Activated naive CD8-positive, alpha-beta T cell treated with anti-CD3 and anti-CD28 coated beads, Interleukin-2, amount 50 U/mL, for 24 hours (primary cell): ENCODE results near the gene FOXP1.
A peak's percentile ranks its signal among the peaks of the same experiment; 100 is the strongest.

Source experiments
- ATAC-seq: fragments of 150-1000 bp; cut with Tn5 transposase; one replicate; pipeline ENCODE4 v1.10.0; 2021
- DNase-seq: peaks from one replicate; pipeline ENCODE4 v3.0.0; 2021
- H3K27ac Mint-ChIP-seq: one replicate; pipeline ENCODE4 v1.8.0; 2021; ENCODE audit warnings: mild to moderate bottlenecking, mixed read lengths
- H3K27me3 Mint-ChIP-seq: one replicate; pipeline ENCODE4 v1.8.0; 2021; ENCODE audit warnings: mixed read lengths
- H3K36me3 Mint-ChIP-seq: one replicate; pipeline ENCODE4 v1.8.0; 2021; ENCODE audit warnings: low read depth, mixed read lengths
- H3K4me1 Mint-ChIP-seq: one replicate; pipeline ENCODE4 v1.8.0; 2021; ENCODE audit warnings: mixed read lengths
- H3K4me3 Mint-ChIP-seq: one replicate; pipeline ENCODE4 v1.8.0; 2021; ENCODE audit warnings: mild to moderate bottlenecking, moderate library complexity, mixed read lengths
- H3K9me3 Mint-ChIP-seq: one replicate; pipeline ENCODE4 v1.8.0; 2021; ENCODE audit warnings: mixed read lengths

FOXP1 gene

GRCh38 chr3:71208211-71209095 is 375.1 kb downstream of the FOXP1 start:
- H3K4me1 Mint-ChIP-seq = peaks cover 96% of the 10 kb centered on the region
- H3K36me3 Mint-ChIP-seq = peaks cover 12% of the 10 kb centered on the region
- H3K27ac Mint-ChIP-seq = peak overlapping the region; percentile 83
- DNase-seq = no peak
- peaks cover 8% of the 10 kb centered on the region for H3K9me3 Mint-ChIP-seq
- no peak for ATAC-seq
- H3K27me3 Mint-ChIP-seq = no peaks in the 10 kb centered on the region
- no peak overlapping the region for H3K4me3 Mint-ChIP-seq

GRCh38 chr3:71207632-71208031 is 375.9 kb downstream of the FOXP1 start:
- DNase-seq (no peak), ATAC-seq (no peak)
- H3K36me3 Mint-ChIP-seq = peaks cover 9% of the 10 kb centered on the region
- H3K27me3 Mint-ChIP-seq = no peaks in the 10 kb centered on the region
- H3K9me3 Mint-ChIP-seq = peaks cover 8% of the 10 kb centered on the region
- peaks cover 98% of the 10 kb centered on the region for H3K4me1 Mint-ChIP-seq
- H3K27ac Mint-ChIP-seq = peak overlapping the region; percentile 83
- no peak overlapping the region for H3K4me3 Mint-ChIP-seq

GRCh38 chr3:71206305-71207165 is 377.0 kb downstream of the FOXP1 start:
- Mint-ChIP-seq H3K4me3 (no peak overlapping the region), H3K27me3 (no peaks in the 10 kb centered on the region), H3K27ac (peak overlapping the region; percentile 38), H3K9me3 (peaks cover 8% of the 10 kb centered on the region), H3K4me1 (peaks cover 96% of the 10 kb centered on the region), H3K36me3 (peaks cover 7% of the 10 kb centered on the region)
- DNase-seq = no peak
- no peak for ATAC-seq

- peaks cover 8% of the 10 kb centered on the region for H3K9me3 Mint-ChIP-seq
- H3K27me3 Mint-ChIP-seq = no peaks in the 10 kb centered on the region
- H3K36me3 Mint-ChIP-seq = peaks cover 10% of the 10 kb centered on the region
- H3K4me1 Mint-ChIP-seq = peaks cover 85% of the 10 kb centered on the region
- no peak overlapping the region for H3K4me3 Mint-ChIP-seq
- ATAC-seq (no peak), DNase-seq (no peak)
- peak overlapping the region; percentile 89 for H3K27ac Mint-ChIP-seq
Measured at GRCh38 chr3:71203727-71204488, 379.6 kb downstream of the FOXP1 start.

- Mint-ChIP-seq H3K9me3 (peaks cover 8% of the 10 kb centered on the region), H3K27me3 (no peaks in the 10 kb centered on the region), H3K27ac (peak overlapping the region; percentile 89), H3K4me1 (peaks cover 76% of the 10 kb centered on the region), H3K4me3 (no peak overlapping the region), H3K36me3 (peaks cover 10% of the 10 kb centered on the region)
- DNase-seq (no peak), ATAC-seq (peak; percentile 51)
Measured at GRCh38 chr3:71202848-71203533, 380.5 kb downstream of the FOXP1 start.

- H3K36me3 Mint-ChIP-seq = peaks cover 19% of the 10 kb centered on the region
Measured at GRCh38 chr3:71201939-71202338, 381.6 kb downstream of the FOXP1 start.

GRCh38 chr3:71197841-71198565 is 385.5 kb downstream of the FOXP1 start:
- ATAC-seq (no peak), DNase-seq (no peak)
- Mint-ChIP-seq H3K4me1 (peaks cover 70% of the 10 kb centered on the region), H3K4me3 (no peak overlapping the region), H3K9me3 (no peaks in the 10 kb centered on the region), H3K36me3 (peaks cover 30% of the 10 kb centered on the region), H3K27ac (no peak overlapping the region), H3K27me3 (no peaks in the 10 kb centered on the region)

More at GRCh38 chr3:71201939-71202338, 381.6 kb downstream of the FOXP1 start:
- no peaks in the 10 kb centered on the region for H3K27me3 Mint-ChIP-seq
- DNase-seq = no peak
- H3K4me1 Mint-ChIP-seq = peaks cover 71% of the 10 kb centered on the region
- H3K9me3 Mint-ChIP-seq = peaks cover 8% of the 10 kb centered on the region
- ATAC-seq = no peak
- H3K27ac Mint-ChIP-seq = peak overlapping the region; percentile 49
- H3K4me3 Mint-ChIP-seq = no peak overlapping the region

- H3K27me3 Mint-ChIP-seq = no peaks in the 10 kb centered on the region
- H3K36me3 Mint-ChIP-seq = peaks cover 43% of the 10 kb centered on the region
- no peak for DNase-seq
- peaks cover 71% of the 10 kb centered on the region for H3K4me1 Mint-ChIP-seq
- no peak overlapping the region for H3K4me3 Mint-ChIP-seq
- no peak for ATAC-seq
- peak overlapping the region; percentile 76 for H3K27ac Mint-ChIP-seq
- no peaks in the 10 kb centered on the region for H3K9me3 Mint-ChIP-seq
Measured at GRCh38 chr3:71195492-71195891, 388.0 kb downstream of the FOXP1 start.

- peaks cover 40% of the 10 kb centered on the region for H3K36me3 Mint-ChIP-seq
- H3K4me1 Mint-ChIP-seq = peaks cover 73% of the 10 kb centered on the region
- no peak overlapping the region for H3K4me3 Mint-ChIP-seq
- no peaks in the 10 kb centered on the region for H3K9me3 Mint-ChIP-seq
- no peak for ATAC-seq
- no peak for DNase-seq
- peak overlapping the region; percentile 76 for H3K27ac Mint-ChIP-seq
- H3K27me3 Mint-ChIP-seq = no peaks in the 10 kb centered on the region
Measured at GRCh38 chr3:71194785-71195184, 388.7 kb downstream of the FOXP1 start.

- DNase-seq = no peak
- Mint-ChIP-seq H3K9me3 (no peaks in the 10 kb centered on the region), H3K4me1 (peaks cover 98% of the 10 kb centered on the region), H3K27ac (peak overlapping the region; percentile 90), H3K4me3 (no peak overlapping the region), H3K27me3 (no peaks in the 10 kb centered on the region), H3K36me3 (peaks cover 45% of the 10 kb centered on the region)
- no peak for ATAC-seq
Measured at GRCh38 chr3:71191031-71191482, 392.5 kb downstream of the FOXP1 start.

GRCh38 chr3:71189480-71189879 is 394.0 kb downstream of the FOXP1 start:
- Mint-ChIP-seq H3K4me3 (peak overlapping the region; percentile 65), H3K27me3 (no peaks in the 10 kb centered on the region), H3K4me1 (peaks cover 96% of the 10 kb centered on the region), H3K27ac (peak overlapping the region; percentile 90), H3K9me3 (no peaks in the 10 kb centered on the region), H3K36me3 (peaks cover 48% of the 10 kb centered on the region)
- DNase-seq (no peak), ATAC-seq (peak; percentile 71)

- no peak for ATAC-seq
- no peaks in the 10 kb centered on the region for H3K27me3 Mint-ChIP-seq
- DNase-seq = no peak
- peak overlapping the region; percentile 90 for H3K27ac Mint-ChIP-seq
- no peak overlapping the region for H3K4me3 Mint-ChIP-seq
- peaks cover 90% of the 10 kb centered on the region for H3K4me1 Mint-ChIP-seq
- H3K36me3 Mint-ChIP-seq = peaks cover 43% of the 10 kb centered on the region
- H3K9me3 Mint-ChIP-seq = no peaks in the 10 kb centered on the region
Measured at GRCh38 chr3:71187715-71188114, 395.8 kb downstream of the FOXP1 start.

GRCh38 chr3:71186801-71187200 is 396.7 kb downstream of the FOXP1 start:
- DNase-seq (no peak), ATAC-seq (no peak)
- H3K9me3 Mint-ChIP-seq = no peaks in the 10 kb centered on the region
- H3K4me3 Mint-ChIP-seq = no peak overlapping the region
- no peaks in the 10 kb centered on the region for H3K27me3 Mint-ChIP-seq
- peak overlapping the region; percentile 90 for H3K27ac Mint-ChIP-seq
- H3K4me1 Mint-ChIP-seq = peaks cover 82% of the 10 kb centered on the region
- H3K36me3 Mint-ChIP-seq = peaks cover 38% of the 10 kb centered on the region
